ENCODE results near the gene RPL7L1.
"Not testable (repeated sequence)": the region's sequence is repeated elsewhere in the genome, so short reads cannot be mapped to it uniquely, and the experiment has no call there.

The RPL7L1 gene

DNA sequence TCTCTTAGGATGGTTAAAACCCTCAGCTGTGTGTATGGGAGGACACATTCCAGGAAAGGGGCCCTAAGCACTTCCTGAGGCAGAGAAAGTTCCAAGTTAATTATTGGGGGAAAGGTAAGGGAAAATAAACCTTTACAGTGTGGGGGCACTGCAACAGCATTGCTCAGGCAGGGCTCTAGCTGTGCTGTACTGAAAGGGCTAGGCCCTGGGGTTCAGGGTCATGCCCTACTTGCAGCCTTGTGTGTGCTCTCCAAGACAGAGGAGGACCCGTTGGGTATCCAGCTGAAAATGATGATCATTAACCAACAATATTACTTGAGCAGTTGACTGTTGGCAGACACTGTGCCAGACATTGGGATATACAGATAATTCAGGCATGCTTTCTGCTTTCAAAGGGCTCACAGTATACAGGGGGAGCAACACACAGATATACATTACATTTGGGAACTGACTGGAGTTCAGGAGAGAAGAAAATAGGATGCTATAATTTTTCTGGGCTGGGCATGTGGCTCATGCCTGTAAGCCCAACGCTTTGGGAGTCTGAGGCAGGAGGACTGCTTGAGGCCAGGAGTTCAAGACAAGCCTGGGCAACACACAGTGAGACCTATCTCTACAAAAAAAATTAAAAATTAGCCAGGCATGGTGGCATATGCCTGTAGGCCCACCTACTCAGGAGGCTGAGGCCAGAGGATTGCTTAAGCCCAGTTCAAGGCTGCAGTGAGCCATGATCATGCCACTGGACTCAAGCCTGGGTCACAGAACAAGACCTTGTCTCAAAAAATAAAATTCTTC, 9.1 kb upstream of the RPL7L1 start:
- H3K27me3 ChIP-seq (ENCODE audit: insufficient read depth, low read length) = no peaks in the 10 kb centered on the region
- 94% methylated on average over 2 of the region's 2 CpGs for WGBS
- no peaks in the 10 kb centered on the region for H3K9me3 ChIP-seq (ENCODE audit: insufficient read depth, low read depth, low read length)
- H3K27ac ChIP-seq (ENCODE audit: low read depth, low read length) = no peak overlapping the region
- no peak overlapping the region for H3K9ac ChIP-seq (ENCODE audit: low read depth, low read length)
- H3K4me3 ChIP-seq (ENCODE audit: low read length) = no peak overlapping the region
- no peaks in the 10 kb centered on the region for H3K4me1 ChIP-seq (ENCODE audit: insufficient read depth, low read length)
- H3K36me3 ChIP-seq (ENCODE audit: insufficient read depth, low read length) = peaks cover 29% of the 10 kb centered on the region

DNA sequence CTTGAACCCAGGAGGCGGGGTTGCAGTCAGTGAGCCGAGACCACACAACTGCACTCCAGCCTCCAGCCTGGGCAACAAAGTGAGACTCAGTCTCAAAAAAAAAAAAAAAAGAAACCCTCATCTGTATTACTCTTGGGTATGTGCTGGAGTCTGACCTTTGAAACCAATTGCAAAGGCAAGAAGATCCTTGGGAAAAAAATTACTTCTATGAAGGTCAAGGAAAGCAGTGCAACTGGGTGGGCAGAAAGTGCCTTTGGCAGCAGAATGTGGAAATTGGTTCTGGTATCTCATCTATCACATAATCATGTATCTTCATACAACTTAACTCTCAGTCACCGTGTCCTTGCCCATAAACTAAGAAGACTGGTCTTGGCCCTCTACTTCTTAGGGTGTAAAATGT, 7.7 kb upstream of the RPL7L1 start:
- Histone ChIP-seq H3K4me1 (ENCODE audit: insufficient read depth, low read length) (no peaks in the 10 kb centered on the region), H3K36me3 (ENCODE audit: insufficient read depth, low read length) (peaks cover 17% of the 10 kb centered on the region), H3K4me3 (ENCODE audit: low read length) (no peak overlapping the region), H3K27me3 (ENCODE audit: insufficient read depth, low read length) (no peaks in the 10 kb centered on the region), H3K27ac (ENCODE audit: low read depth, low read length) (no peak overlapping the region), H3K9me3 (ENCODE audit: insufficient read depth, low read depth, low read length) (no peaks in the 10 kb centered on the region), H3K9ac (ENCODE audit: low read depth, low read length) (no peak overlapping the region)
- WGBS = 94% methylated on average over 3 of the region's 3 CpGs

DNA sequence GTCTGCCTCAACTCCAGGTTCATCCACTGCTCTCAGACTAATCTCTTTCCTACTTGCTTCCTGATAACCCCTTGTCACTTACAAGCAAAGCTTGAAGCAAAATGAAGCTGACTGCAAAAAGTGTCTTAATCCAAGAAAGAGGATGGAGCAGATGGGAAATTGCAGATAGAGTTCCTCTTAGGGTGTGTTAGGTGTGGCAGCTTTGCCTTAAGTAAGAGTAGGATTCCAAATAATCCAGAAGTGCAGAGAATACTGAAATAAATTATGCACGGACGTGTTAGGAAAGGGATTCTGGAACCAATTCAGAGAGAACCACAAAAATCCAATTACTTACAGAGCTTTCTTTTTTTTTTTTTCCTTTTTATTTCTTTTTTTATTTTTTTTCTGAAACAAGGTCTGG, 6.1 kb upstream of the RPL7L1 start:
- Histone ChIP-seq H3K4me1 (ENCODE audit: insufficient read depth, low read length) (no peaks in the 10 kb centered on the region), H3K9ac (ENCODE audit: low read depth, low read length) (no peak overlapping the region), H3K27ac (ENCODE audit: low read depth, low read length) (no peak overlapping the region), H3K27me3 (ENCODE audit: insufficient read depth, low read length) (no peaks in the 10 kb centered on the region), H3K9me3 (ENCODE audit: insufficient read depth, low read depth, low read length) (no peaks in the 10 kb centered on the region), H3K36me3 (ENCODE audit: insufficient read depth, low read length) (peaks cover 3% of the 10 kb centered on the region; the same call in 1 of the 2 replicates), H3K4me3 (ENCODE audit: low read length) (no peak overlapping the region)
- WGBS = 100% methylated on average over 2 of the region's 2 CpGs

DNA sequence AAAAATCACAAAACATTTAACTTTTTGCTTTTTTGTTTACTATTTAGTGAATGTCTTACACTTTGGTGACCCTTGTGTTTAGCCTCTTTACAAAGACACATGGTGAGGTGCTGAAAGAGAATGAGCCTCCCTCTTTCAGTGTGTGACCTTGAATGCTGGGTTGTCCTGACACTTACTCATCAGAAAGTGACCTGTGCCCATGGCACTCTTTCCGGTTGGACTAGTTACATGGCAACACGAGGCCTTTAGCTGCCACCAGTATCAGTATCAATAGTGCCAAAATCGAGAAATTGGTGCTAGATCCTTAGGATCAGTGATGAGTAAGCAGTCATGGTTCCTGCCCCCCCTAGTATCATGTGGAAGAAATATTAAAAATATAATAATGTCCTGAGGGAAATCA, 1.7 kb upstream of the RPL7L1 start:
- peaks cover 17% of the 10 kb centered on the region for H3K36me3 ChIP-seq (ENCODE audit: insufficient read depth, low read length)
- no peak overlapping the region for H3K9ac ChIP-seq (ENCODE audit: low read depth, low read length)
- no peak overlapping the region for H3K4me3 ChIP-seq (ENCODE audit: low read length)
- 94% methylated on average over 3 of the region's 3 CpGs for WGBS
- H3K4me1 ChIP-seq (ENCODE audit: insufficient read depth, low read length) = no peaks in the 10 kb centered on the region
- H3K27me3 ChIP-seq (ENCODE audit: insufficient read depth, low read length) = no peaks in the 10 kb centered on the region
- no peak overlapping the region for H3K27ac ChIP-seq (ENCODE audit: low read depth, low read length)
- H3K9me3 ChIP-seq (ENCODE audit: insufficient read depth, low read depth, low read length) = no peaks in the 10 kb centered on the region

DNA sequence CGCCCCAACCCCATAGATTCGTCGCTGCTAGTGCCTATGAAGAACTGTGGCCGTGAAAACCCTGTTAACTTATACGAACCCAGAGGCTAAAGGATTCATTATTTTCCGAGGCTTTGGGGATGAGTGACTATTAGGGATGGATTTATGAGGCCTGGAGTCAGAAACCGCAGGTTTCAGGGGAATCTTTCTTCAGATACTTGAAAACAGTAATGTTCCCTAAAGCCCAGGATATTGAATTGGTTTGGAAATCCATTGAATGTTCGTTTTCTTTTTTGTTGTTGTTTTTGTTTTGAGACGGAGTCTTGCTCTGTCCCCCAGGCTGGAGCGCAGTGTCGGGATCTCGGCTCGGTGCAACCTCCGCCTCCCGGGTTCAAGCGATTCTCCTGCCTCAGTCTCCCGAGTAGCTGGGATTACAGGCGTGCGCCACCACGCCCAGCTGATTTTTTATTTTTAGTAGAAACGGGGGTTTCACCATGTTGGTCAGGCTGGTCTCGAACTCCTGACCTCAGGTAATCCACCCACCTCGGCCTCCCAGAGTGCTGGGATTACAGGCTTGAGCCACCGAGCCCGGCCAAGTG, 913 bp downstream of the RPL7L1 start:
- Histone ChIP-seq H3K36me3 (ENCODE audit: insufficient read depth, low read length) (peaks cover 43% of the 10 kb centered on the region), H3K9ac (ENCODE audit: low read depth, low read length) (peak overlapping the region; percentile 93), H3K27ac (ENCODE audit: low read depth, low read length) (peak overlapping the region; percentile 92), H3K4me3 (ENCODE audit: low read length) (peak overlapping the region; percentile 88)
- not testable (repeated sequence) for H3K4me1 ChIP-seq (ENCODE audit: insufficient read depth, low read length); H3K27me3 ChIP-seq (ENCODE audit: insufficient read depth, low read length); H3K9me3 ChIP-seq (ENCODE audit: insufficient read depth, low read depth, low read length)
- WGBS = 20% methylated on average over 25 of the region's 25 CpGs

DNA sequence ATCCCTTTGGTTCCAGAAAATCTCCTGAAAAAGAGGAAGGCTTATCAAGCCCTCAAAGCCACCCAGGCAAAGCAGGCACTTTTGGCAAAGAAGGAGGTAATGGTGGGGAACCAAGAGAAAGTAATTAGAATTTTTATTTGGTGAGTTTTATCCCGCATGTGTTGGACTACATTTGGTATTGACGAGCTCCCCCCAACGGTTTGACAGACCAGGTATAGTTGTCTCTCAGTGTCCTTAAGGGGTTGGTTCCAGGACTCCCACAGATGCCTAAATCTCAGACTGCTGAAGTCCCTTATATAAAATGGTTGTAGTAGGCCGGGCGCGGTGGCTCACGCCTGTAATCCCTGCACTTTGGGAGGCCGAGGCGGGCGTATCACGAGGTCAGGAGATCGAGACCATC, 1.5 kb downstream of the RPL7L1 start:
- 87% methylated on average over 12 of the region's 12 CpGs for WGBS
- H3K4me3 ChIP-seq (ENCODE audit: low read length) = peak overlapping the region; percentile 88
- H3K4me1 ChIP-seq (ENCODE audit: insufficient read depth, low read length); H3K9me3 ChIP-seq (ENCODE audit: insufficient read depth, low read depth, low read length); H3K27ac ChIP-seq (ENCODE audit: low read depth, low read length); H3K27me3 ChIP-seq (ENCODE audit: insufficient read depth, low read length): not testable (repeated sequence)
- H3K36me3 ChIP-seq (ENCODE audit: insufficient read depth, low read length) = peaks cover 49% of the 10 kb centered on the region
- H3K9ac ChIP-seq (ENCODE audit: low read depth, low read length) = peak overlapping the region; percentile 93

DNA sequence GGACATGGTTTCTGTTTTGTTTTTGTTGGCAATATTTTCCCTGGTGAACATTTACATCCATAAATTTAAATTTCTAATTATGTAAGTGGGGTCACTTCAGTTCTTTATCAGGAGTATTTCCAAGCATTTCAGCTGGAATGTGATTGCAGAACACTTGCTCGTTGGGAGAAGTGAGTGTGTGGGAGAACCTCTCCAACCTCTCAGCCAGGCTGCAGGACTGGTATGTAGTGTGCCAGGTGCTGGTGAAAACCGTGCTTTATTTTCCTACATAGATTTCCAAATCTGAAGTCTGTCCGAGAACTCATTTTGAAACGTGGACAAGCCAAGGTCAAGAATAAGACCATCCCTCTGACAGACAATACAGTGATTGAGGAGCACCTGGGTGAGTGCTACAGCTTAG, 6.3 kb downstream of the RPL7L1 start:
- Histone ChIP-seq H3K27ac (ENCODE audit: low read depth, low read length) (no peak overlapping the region), H3K36me3 (ENCODE audit: insufficient read depth, low read length) (peaks cover 66% of the 10 kb centered on the region), H3K27me3 (ENCODE audit: insufficient read depth, low read length) (no peaks in the 10 kb centered on the region), H3K9ac (ENCODE audit: low read depth, low read length) (no peak overlapping the region), H3K9me3 (ENCODE audit: insufficient read depth, low read depth, low read length) (no peaks in the 10 kb centered on the region), H3K4me1 (ENCODE audit: insufficient read depth, low read length) (peaks cover 5% of the 10 kb centered on the region; the same call in 1 of the 2 replicates), H3K4me3 (ENCODE audit: low read length) (no peak overlapping the region)
- 94% methylated on average over 4 of the region's 4 CpGs for WGBS

DNA sequence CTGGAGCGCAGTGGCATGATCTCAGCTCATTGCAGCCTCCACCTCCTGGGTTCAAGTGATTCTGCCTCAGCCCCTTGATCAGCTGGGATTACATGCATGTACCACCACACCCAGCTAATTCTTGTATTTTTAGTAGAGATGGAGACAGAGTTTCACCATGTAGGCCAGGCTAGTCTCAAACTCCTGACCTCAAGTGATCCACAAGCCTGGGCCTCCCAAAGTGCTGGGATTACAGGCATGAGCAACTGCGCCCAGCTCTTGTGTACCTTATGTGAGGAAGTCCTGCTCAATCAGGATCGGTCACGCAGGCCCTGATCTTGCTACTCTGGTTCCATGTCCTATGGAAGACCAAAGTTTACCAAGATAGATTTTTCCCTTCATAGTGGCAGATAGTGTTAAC, 8.8 kb downstream of the RPL7L1 start:
- H3K4me3 ChIP-seq (ENCODE audit: low read length) = not testable (repeated sequence)

DNA sequence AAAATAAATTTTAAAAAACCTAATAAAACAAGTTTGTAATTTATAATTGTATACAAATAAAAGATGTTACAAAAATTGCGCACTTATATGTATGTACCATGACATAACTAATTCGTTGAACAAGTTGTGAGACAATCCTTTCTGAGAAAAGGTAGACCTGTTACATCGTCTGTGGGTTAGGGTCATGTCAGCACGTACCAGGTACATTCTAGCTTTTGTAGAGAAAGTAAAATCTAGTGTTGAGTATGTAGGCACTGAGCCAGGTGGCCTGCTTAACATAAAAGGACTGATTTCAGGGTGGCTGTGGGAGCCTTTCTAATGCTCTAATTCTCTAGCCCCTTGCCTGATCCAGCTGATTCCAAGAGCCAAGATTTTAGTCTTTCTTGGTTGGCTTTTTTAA, 10.4 kb downstream of the RPL7L1 start:
- no peaks in the 10 kb centered on the region for H3K27me3 ChIP-seq (ENCODE audit: insufficient read depth, low read length)
- peak overlapping the region; percentile 87 for H3K4me3 ChIP-seq (ENCODE audit: low read length)
- H3K36me3 ChIP-seq (ENCODE audit: insufficient read depth, low read length) = peaks cover 28% of the 10 kb centered on the region
- 65% methylated on average over 4 of the region's 4 CpGs for WGBS
- H3K4me1 ChIP-seq (ENCODE audit: insufficient read depth, low read length) = peaks cover 5% of the 10 kb centered on the region; the same call in 1 of the 2 replicates
- H3K9me3 ChIP-seq (ENCODE audit: insufficient read depth, low read depth, low read length) = no peaks in the 10 kb centered on the region
- peak overlapping the region; percentile 99 for H3K27ac ChIP-seq (ENCODE audit: low read depth, low read length)
- peak overlapping the region; percentile 98 for H3K9ac ChIP-seq (ENCODE audit: low read depth, low read length)

More for the DNA sequence above, 8.8 kb downstream of the RPL7L1 start:
- not testable (repeated sequence) for H3K27me3 ChIP-seq (ENCODE audit: insufficient read depth, low read length); H3K27ac ChIP-seq (ENCODE audit: low read depth, low read length); H3K9me3 ChIP-seq (ENCODE audit: insufficient read depth, low read depth, low read length); H3K9ac ChIP-seq (ENCODE audit: low read depth, low read length); H3K4me1 ChIP-seq (ENCODE audit: insufficient read depth, low read length)
- WGBS = 99% methylated on average over 4 of the region's 4 CpGs
- peaks cover 44% of the 10 kb centered on the region for H3K36me3 ChIP-seq (ENCODE audit: insufficient read depth, low read length)

DNA sequence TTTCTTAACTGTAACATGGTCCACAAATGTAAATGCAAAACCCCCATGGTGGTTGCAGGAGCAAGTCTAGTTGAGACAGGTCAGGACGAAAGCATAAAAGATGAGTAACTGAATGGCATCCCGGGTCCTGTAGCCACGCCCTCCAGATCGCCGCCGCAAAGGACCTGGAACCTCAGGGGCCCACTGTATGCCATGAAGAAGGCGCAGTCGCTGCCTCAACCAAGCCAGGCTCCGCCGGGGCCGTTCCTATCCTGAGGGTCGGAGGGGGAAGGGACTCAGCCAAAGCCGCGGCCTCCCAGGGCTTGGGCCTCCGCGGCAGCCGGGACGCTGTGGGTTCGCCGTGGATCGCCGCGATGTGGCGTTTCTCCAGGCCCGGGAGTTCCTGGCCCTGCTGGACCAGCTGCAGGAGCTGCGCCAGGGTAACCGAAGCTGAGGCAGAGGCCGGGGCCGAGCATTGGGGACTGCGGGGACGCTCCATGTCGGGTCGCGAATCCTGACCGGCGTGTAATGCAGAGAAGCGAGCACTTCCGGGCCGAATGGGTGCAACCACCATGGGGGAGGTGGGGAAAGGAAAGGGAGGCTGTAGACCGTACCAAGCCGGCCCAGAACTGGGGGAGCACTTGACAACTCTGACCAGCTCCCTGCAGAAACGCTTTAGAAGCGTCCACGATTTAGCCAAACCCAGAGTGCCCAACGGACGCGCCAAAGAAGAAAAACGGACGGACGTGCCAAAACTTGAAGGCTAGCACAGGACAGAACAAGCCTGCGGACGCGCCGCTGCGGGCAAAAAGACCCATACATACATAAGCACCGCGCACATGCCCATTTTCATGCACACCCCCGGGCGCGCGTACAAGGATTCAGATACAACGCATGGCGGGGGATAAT, 11.1 kb downstream of the RPL7L1 start:
- Histone ChIP-seq H3K9me3 (ENCODE audit: insufficient read depth, low read depth, low read length) (no peaks in the 10 kb centered on the region), H3K4me3 (ENCODE audit: low read length) (peak overlapping the region; percentile 87), H3K36me3 (ENCODE audit: insufficient read depth, low read length) (peaks cover 21% of the 10 kb centered on the region), H3K27me3 (ENCODE audit: insufficient read depth, low read length) (no peaks in the 10 kb centered on the region), H3K9ac (ENCODE audit: low read depth, low read length) (peak overlapping the region; percentile 98), H3K27ac (ENCODE audit: low read depth, low read length) (peak overlapping the region; percentile 99), H3K4me1 (ENCODE audit: insufficient read depth, low read length) (peaks cover 5% of the 10 kb centered on the region; the same call in 1 of the 2 replicates)
- WGBS = 10% methylated on average over 63 of the region's 63 CpGs

DNA sequence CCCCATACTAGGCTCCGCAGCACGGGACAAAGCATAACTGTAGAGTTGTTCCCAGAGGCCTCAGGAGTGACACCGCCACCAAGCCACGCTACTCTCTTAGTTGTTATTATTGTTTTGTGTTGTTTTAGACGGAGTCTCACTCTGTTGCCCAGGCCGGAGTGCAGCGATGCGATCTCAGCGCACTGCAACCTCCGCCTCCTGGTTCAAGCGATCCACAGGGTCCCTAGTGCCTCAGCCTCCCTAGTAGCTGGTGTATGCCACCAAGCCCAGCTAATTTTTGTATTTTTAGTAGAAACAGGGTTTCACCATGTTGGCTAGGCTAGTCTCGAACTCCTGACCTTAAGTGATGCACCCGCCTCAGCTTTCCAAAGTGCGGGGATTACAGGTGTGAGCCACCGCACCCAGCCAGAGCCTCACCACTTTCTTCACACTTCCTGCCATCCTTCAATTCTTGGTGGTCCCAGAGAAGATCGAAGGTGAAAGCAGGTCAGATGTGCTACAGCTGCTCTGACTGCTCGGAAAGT, 11.8 kb downstream of the RPL7L1 start:
- Histone ChIP-seq H3K36me3 (ENCODE audit: insufficient read depth, low read length) (peaks cover 14% of the 10 kb centered on the region), H3K27me3 (ENCODE audit: insufficient read depth, low read length) (no peaks in the 10 kb centered on the region), H3K4me1 (ENCODE audit: insufficient read depth, low read length) (peaks cover 5% of the 10 kb centered on the region; the same call in 1 of the 2 replicates), H3K9me3 (ENCODE audit: insufficient read depth, low read depth, low read length) (no peaks in the 10 kb centered on the region), H3K4me3 (ENCODE audit: low read length) (peak overlapping the region; percentile 87), H3K27ac (ENCODE audit: low read depth, low read length) (peak overlapping the region; percentile 99), H3K9ac (ENCODE audit: low read depth, low read length) (peak overlapping the region; percentile 98)
- 82% methylated on average over 17 of the region's 17 CpGs for WGBS
